ENCODE data around the gene ST8SIA5.
"Not testable (repeated sequence)": the region's sequence is repeated elsewhere in the genome, so short reads cannot be mapped to it uniquely, and the experiment has no call there.

Gene ST8SIA5

DNA sequence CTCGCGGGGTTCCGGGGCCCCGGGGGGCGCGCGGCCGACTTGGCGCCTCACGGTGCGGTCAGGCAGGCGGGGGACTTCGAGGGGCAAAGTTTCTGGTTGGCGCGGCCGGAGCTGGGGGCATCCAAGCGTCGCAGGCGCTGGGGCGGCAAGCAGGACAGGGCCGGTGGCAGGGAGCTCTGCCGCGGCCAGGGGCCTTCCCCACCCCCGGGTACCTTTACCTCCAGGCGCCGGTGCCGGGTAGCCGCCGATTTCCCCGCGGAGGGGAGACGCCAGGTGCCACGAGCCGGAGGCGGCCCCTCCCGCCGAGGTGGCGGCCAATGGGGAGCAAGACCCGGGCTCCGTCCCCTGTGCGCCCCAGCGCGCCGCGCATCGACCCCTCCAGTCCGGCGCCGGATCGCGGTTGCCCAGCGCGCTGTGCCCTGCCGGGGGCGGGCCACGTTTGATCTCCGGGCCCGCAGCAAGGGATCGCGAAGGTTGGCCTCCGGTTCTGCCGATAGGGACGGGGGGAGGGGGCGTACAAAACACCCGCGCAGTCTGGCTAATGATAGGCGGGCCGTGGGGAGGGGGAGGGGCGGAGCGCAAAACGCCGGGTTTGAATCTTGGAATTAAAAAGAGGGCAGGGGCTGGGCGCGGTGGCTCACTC is at the start of gene ST8SIA5:
TSS of gene ST8SIA5 (minus strand) at position 495 of the 643 bp plus-strand sequence. CDS start 545 bp downstream, outside the sequence.
- peak; percentile 76 for DNase-seq (ENCODE audit: low spot score)

GRCh38 chr18:46795945-46796344 is 39.1 kb upstream of the ST8SIA5 start:
- DNase-seq (ENCODE audit: low spot score): not testable (repeated sequence)

More for the DNA sequence above, at the start of gene ST8SIA5:
- TF ChIP-seq, protein P1, sequence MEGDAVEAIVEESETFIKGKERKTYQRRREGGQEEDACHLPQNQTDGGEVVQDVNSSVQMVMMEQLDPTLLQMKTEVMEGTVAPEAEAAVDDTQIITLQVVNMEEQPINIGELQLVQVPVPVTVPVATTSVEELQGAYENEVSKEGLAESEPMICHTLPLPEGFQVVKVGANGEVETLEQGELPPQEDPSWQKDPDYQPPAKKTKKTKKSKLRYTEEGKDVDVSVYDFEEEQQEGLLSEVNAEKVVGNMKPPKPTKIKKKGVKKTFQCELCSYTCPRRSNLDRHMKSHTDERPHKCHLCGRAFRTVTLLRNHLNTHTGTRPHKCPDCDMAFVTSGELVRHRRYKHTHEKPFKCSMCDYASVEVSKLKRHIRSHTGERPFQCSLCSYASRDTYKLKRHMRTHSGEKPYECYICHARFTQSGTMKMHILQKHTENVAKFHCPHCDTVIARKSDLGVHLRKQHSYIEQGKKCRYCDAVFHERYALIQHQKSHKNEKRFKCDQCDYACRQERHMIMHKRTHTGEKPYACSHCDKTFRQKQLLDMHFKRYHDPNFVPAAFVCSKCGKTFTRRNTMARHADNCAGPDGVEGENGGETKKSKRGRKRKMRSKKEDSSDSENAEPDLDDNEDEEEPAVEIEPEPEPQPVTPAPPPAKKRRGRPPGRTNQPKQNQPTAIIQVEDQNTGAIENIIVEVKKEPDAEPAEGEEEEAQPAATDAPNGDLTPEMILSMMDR (IDR thresholded peaks at IDR 0.05; ENCODE audit: extremely low read depth, missing control alignments): no peak

DNA sequence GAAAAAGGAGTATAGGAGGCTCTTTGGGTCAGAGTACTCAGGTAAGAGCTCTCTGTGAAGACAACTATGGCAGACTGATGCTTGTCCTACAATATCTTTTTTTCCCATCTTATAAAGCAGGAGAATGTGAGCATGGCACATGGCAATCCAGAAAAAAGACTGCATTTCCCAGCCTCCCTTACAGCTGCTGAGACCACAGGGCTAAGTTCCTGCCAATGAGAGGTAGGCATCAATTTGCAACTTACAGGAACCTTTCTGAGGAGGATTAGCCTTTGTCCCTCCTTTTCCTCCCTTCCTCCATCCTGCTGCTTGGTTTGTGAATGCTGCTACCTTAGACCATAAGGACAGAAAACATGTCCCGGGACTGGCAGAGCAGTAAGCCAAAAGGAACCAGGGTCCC is 37.8 kb upstream of the ST8SIA5 start:
- no peak for DNase-seq (ENCODE audit: low spot score)
- TF ChIP-seq, protein P1 (IDR thresholded peaks at IDR 0.05; ENCODE audit: extremely low read depth, missing control alignments): no peak

- TF ChIP-seq, protein P1 (IDR thresholded peaks at IDR 0.05; ENCODE audit: extremely low read depth, missing control alignments): no peak
- DNase-seq (ENCODE audit: low spot score): no peak
These were observed 36.7 kb upstream of the ST8SIA5 start for GRCh38 chr18:46793565-46793964.

DNA sequence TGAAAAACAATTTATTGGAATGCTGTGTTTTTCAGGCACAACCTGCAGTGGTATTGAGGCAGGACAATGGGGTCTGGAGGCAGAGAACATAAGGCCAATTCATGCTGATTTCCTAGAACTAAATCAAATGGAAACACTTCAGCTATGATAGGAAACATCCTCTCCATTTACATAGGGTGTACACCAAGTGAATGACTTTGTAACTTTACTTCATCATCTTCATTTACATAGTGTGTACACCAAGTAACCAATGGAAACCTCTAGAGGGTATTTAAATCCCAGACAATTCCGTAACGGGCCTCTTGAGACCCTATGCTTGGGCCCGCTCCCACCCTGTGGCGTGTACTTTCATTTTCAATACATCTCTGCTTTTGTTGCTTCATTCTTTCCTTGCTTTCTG is 32.2 kb upstream of the ST8SIA5 start:
- no peak for DNase-seq (ENCODE audit: low spot score)
- TF ChIP-seq, protein P1 (IDR thresholded peaks at IDR 0.05; ENCODE audit: extremely low read depth, missing control alignments): no peak

DNA sequence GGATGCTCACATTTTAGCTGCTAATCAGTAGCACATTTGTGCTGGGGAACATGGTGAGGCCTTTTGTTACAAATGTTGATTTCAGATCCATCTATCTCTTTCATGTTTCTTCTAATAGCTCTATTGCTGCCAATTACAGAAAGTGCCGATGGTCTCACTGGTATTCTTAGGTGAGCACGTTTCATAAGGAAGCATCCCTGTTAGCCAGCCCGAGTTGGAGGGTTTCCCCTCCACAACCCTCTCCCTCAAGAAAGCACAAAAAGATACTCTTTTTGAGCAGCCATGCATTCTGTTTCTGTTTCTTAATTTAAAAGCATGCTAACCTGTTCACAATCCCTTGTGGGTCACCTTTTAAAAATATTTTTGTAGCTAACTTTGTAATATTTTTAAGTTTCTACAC is 30.8 kb upstream of the ST8SIA5 start:
- no peak for DNase-seq (ENCODE audit: low spot score)
- TF ChIP-seq, protein P1 (IDR thresholded peaks at IDR 0.05; ENCODE audit: extremely low read depth, missing control alignments): no peak

GRCh38 chr18:46772357-46772756 is 15.5 kb upstream of the ST8SIA5 start:
- no peak for DNase-seq (ENCODE audit: low spot score)
- TF ChIP-seq, protein P1 (IDR thresholded peaks at IDR 0.05; ENCODE audit: extremely low read depth, missing control alignments): no peak

DNA sequence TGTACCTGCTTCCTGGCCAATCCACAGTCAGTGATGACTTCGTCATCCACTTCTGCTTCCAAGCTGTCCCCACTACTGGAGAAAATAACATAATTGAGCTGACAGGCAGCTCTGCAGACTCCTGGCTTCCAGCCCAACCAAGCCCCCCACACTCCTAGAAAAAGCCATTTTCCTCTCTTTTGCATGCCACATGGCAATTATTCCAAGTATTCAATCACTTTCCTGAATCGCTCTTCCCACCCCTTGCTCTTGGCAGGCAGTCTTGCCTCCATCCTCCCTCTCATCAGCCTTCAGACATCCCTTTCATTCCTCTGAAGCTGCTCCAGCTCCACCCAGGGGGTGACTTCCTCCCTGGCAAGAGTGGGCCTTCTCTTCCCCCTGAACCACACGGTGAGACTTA is 14.3 kb upstream of the ST8SIA5 start:
- DNase-seq (ENCODE audit: low spot score): no peak
- TF ChIP-seq, protein P1 (IDR thresholded peaks at IDR 0.05; ENCODE audit: extremely low read depth, missing control alignments): no peak

Data from GM20000 (cell line).